DMS 273 (cell line): Measurements from ENCODE around the gene OR2AE1.

ENCODE experiments used
- DNase-seq: peaks from one replicate; lab custom pipeline; 2025; ENCODE audit not compliant: unreplicated experiment; lab: John Stamatoyannopoulos, UW

The OR2AE1 gene

GRCh38 chr7:99860281-99861127, 16.3 kb downstream of the OR2AE1 start:
- DNase-seq: no peak

- no peak for DNase-seq
These were observed 21.6 kb downstream of the OR2AE1 start for GRCh38 chr7:99855236-99855635.

- no peak for DNase-seq
These were observed 28.2 kb downstream of the OR2AE1 start for GRCh38 chr7:99848420-99849216.

- no peak for DNase-seq
These were observed 32.5 kb downstream of the OR2AE1 start for GRCh38 chr7:99844328-99844727.

GRCh38 chr7:99843808-99844207, 33.0 kb downstream of the OR2AE1 start:
- DNase-seq: no peak

- DNase-seq: no peak
These were observed 33.9 kb downstream of the OR2AE1 start for GRCh38 chr7:99842926-99843325.

- DNase-seq: no peak
These were observed 36.5 kb downstream of the OR2AE1 start for GRCh38 chr7:99840136-99840869.

- DNase-seq: no peak
These were observed 37.4 kb downstream of the OR2AE1 start for GRCh38 chr7:99839287-99840021.

- peak; percentile 6 for DNase-seq
These were observed 39.0 kb downstream of the OR2AE1 start for GRCh38 chr7:99837649-99838361.

- DNase-seq: no peak
These were observed 41.6 kb downstream of the OR2AE1 start for GRCh38 chr7:99835189-99835588.

GRCh38 chr7:99834382-99834781, 42.5 kb downstream of the OR2AE1 start:
- no peak for DNase-seq

GRCh38 chr7:99833289-99833877, 43.5 kb downstream of the OR2AE1 start:
- DNase-seq: no peak

- DNase-seq: no peak
These were observed 45.2 kb downstream of the OR2AE1 start for GRCh38 chr7:99831595-99831994.

- no peak for DNase-seq
These were observed 47.2 kb downstream of the OR2AE1 start for GRCh38 chr7:99829524-99830160.

- no peak for DNase-seq
These were observed 48.0 kb downstream of the OR2AE1 start for GRCh38 chr7:99828811-99829210.

- no peak for DNase-seq
These were observed 49.6 kb downstream of the OR2AE1 start for GRCh38 chr7:99827040-99827778.
